B cell (primary cell): ENCODE data around the gene PPP1R13B. TPM values are rescaled to one million over a fixed set of nuclear protein-coding genes. Genes with fewer than 3 reads are reported as not detected.

Experiments used
- ATAC-seq: fragments of 200-7000 bp; cut with Tn5 transposase; one replicate; pipeline ENCODE4 v1.10.0; 2021; ENCODE audit warnings: low read depth, mild to moderate bottlenecking, moderate number of reproducible peaks, moderate library complexity
- CTCF ChIA-PET: fragments of 350-600 bp; sonication (Branson Sonifier 250); formaldehyde crosslinking; loops from one replicate; lab custom pipeline; 2021; ENCODE audit warnings: antibody characterized with exemption, inconsistent platforms; lab: Charles Lee
- POLR2A ChIA-PET: fragments of 350-600 bp; sonication (Branson Sonifier 250); formaldehyde crosslinking; loops from one replicate; lab custom pipeline; 2021; ENCODE audit warnings: antibody characterized with exemption; lab: Charles Lee
- DNase-seq: peaks from one replicate; pipeline ENCODE4 v3.0.0; 2013
- H2AFZ ChIP-seq: 2 replicates; pipeline ENCODE4 v1.6.1; 2012; ENCODE audit warnings: mild to moderate bottlenecking, low read depth, low read length; ENCODE audit not compliant: insufficient read depth, poor library complexity, severe bottlenecking
- H3K27ac ChIP-seq, 2 donors: 1 replicate in 1 of 2; 2 replicates in 1 of 2; pipeline ENCODE4 v1.5.1; 2012 to 2013; ENCODE audit warnings: low read length in 2 of 2, mild to moderate bottlenecking in 2 of 2, moderate library complexity in 1 of 2
- H3K27me3 ChIP-seq, 4 experiments: fragments of 200-600 bp in 1 of 4; sonication (generic) in 1 of 4; replicated peaks in 1 of 4; 1 replicate in 2 of 4; 2 replicates in 2 of 4; pipeline versions ENCODE4 v1.6.1 to v1.7.0; 2013 to 2016; ENCODE audit warnings: low read length in 3 of 4, mild to moderate bottlenecking in 2 of 4, mixed read lengths in 1 of 4, moderate library complexity in 1 of 4; ENCODE audit not compliant: insufficient read depth in 4 of 4, control insufficient read depth in 3 of 4; ENCODE audit errors: control extremely low read depth in 1 of 4
- H3K36me3 ChIP-seq, 2 experiments: replicated peaks in 1 of 2; 1 replicate in 1 of 2; 2 replicates in 1 of 2; pipeline versions ENCODE4 v1.6.1 to v1.7.1; 2013; ENCODE audit warnings: low read length in 1 of 2; ENCODE audit not compliant: insufficient read depth in 2 of 2, control insufficient read depth in 1 of 2; ENCODE audit errors: control extremely low read depth in 1 of 2, extremely low read depth in 1 of 2
- H3K4me1 ChIP-seq, 2 donors: fragments of 200-600 bp in 1 of 2; sonication (generic) in 1 of 2; 1 replicate in 1 of 2; 2 replicates in 1 of 2; pipeline versions ENCODE4 v1.5.1 to v1.6.1; 2013 to 2017; ENCODE audit warnings: low read length in 2 of 2; ENCODE audit not compliant: control insufficient read depth in 2 of 2, insufficient read depth in 2 of 2
- H3K4me2 ChIP-seq: replicated peaks from 2 replicates; pipeline ENCODE3; 2012; ENCODE audit warnings: mild to moderate bottlenecking, low read depth, low read length; ENCODE audit not compliant: poor library complexity, severe bottlenecking
- H3K4me3 ChIP-seq, 5 experiments: fragments of 200-600 bp in 1 of 5; sonication (generic) in 1 of 5; 1 replicate in 3 of 5; 2 replicates in 2 of 5; pipeline versions ENCODE4 v1.5.1 to v1.7.0; 2011 to 2016; ENCODE audit warnings: low read length in 4 of 5, mild to moderate bottlenecking in 4 of 5, low read depth in 2 of 5, control low read depth in 1 of 5, moderate library complexity in 1 of 5; ENCODE audit not compliant: insufficient read depth in 1 of 5; ENCODE audit errors: control extremely low read depth in 1 of 5, extremely low read depth in 1 of 5
- H3K79me2 ChIP-seq: fragments of 200-600 bp; sonication (generic); one replicate; pipeline ENCODE4 v1.6.0; 2016; ENCODE audit warnings: low read length; ENCODE audit not compliant: control insufficient read depth, insufficient read depth
- H3K9ac ChIP-seq: fragments of 200-600 bp; sonication (generic); 2 replicates; pipeline ENCODE4 v1.6.1; 2017; ENCODE audit warnings: mild to moderate bottlenecking, low read length, moderate library complexity
- H3K9me3 ChIP-seq, 3 donors: one replicate each; pipeline versions ENCODE4 v1.6.1 to v1.7.1; 2013; ENCODE audit warnings: low read length in 2 of 3; ENCODE audit not compliant: control insufficient read depth in 2 of 3, insufficient read depth in 1 of 3; ENCODE audit errors: control extremely low read depth in 1 of 3
- H4K20me1 ChIP-seq: 2 replicates; pipeline ENCODE4 v1.6.0; 2012; ENCODE audit warnings: mild to moderate bottlenecking, low read length; ENCODE audit not compliant: insufficient read depth, control insufficient read depth, poor library complexity, severe bottlenecking
- H3K27ac Mint-ChIP-seq: one replicate; pipeline ENCODE4 v1.8.0; 2021; ENCODE audit warnings: mixed read lengths
- H3K27me3 Mint-ChIP-seq: one replicate; pipeline ENCODE4 v1.8.0; 2021; ENCODE audit warnings: mixed read lengths
- H3K4me1 Mint-ChIP-seq: one replicate; pipeline ENCODE4 v1.8.0; 2021; ENCODE audit warnings: mixed read lengths
- H3K4me3 Mint-ChIP-seq: one replicate; pipeline ENCODE4 v1.8.0; 2021; ENCODE audit warnings: mixed read lengths
- H3K9me3 Mint-ChIP-seq: one replicate; pipeline ENCODE4 v1.8.0; 2022; ENCODE audit warnings: mixed read lengths; ENCODE audit not compliant: insufficient read depth
- EZH2 ChIP-seq: IDR thresholded peaks from 2 replicates; pipeline ENCODE4 v1.6.1; 2012; ENCODE audit warnings: borderline replicate concordance, low read depth, mild to moderate bottlenecking, moderate library complexity, low read length; ENCODE audit not compliant: insufficient read depth, poor library complexity, severe bottlenecking
- WGBS: methylation state at CpG from one replicate; pipeline ENCODE4 v1.1.5; 2013; ENCODE audit warnings: missing lambda C conversion rate; ENCODE audit not compliant: insufficient coverage; 5-methylcytosine and 5-hydroxymethylcytosine counted together
- intact Hi-C: fragments of 100-400 bp; cut with micrococcal nuclease; formaldehyde crosslinking; loops from one replicate; pipeline ENCODE4 v1.10.0; 2022
- polyA plus RNA-seq: library from polyadenylated mRNA; depleted of rRNA; stranded (reverse); fragments of >200 nt; gene quantifications from 2 replicates; pipeline ENCODE4 v1.2.3, GENCODE V29; 2012
- total RNA-seq, 2 donors: library from RNA; stranded (reverse); fragments of 120-200 nt in 1 of 2; gene quantifications; 1 replicate in 1 of 2; 2 replicates in 1 of 2; pipeline versions ENCODE4 v1.2.3 to v1.2.4, GENCODE V29; 2013 to 2022
- TF ChIP-seq, protein P1 (sequence below): fragments of 200-600 bp; IDR thresholded peaks from one replicate; pipeline ENCODE4 v1.8.0; 2022; ENCODE audit warnings: antibody characterized with exemption, mild to moderate bottlenecking

The PPP1R13B gene
- total and polyA plus RNA-seq, 2 donors (not counting 1 experiment from before 2014, with no cell fraction given): 10.1 to 27.7 TPM

GRCh38 chr14:103746701-103747100 lies 100.7 kb downstream of the PPP1R13B start:
- Histone ChIP-seq H3K4me2 (no peak overlapping the region), H3K4me3 (no peak overlapping the region), H3K79me2 (no peaks in the 10 kb centered on the region), H3K27ac (no peak overlapping the region), H3K4me1 (no peaks in the 10 kb centered on the region), H2AFZ (no peak overlapping the region), H3K9ac (no peak overlapping the region), H3K9me3 (no peaks in the 10 kb centered on the region), H4K20me1 (no peaks in the 10 kb centered on the region), H3K36me3 (peaks cover 0 to 14% of the 10 kb centered on the region in 2 experiments), H3K27me3 (no peaks in the 10 kb centered on the region)
- H3K27ac Mint-ChIP-seq: no peak overlapping the region
- no peaks in the 10 kb centered on the region for H3K9me3 Mint-ChIP-seq
- ChIA-PET CTCF (no interaction called here), POLR2A (no interaction called here)
- TF ChIP-seq EZH2: no peak
- TF ChIP-seq, protein P1, sequence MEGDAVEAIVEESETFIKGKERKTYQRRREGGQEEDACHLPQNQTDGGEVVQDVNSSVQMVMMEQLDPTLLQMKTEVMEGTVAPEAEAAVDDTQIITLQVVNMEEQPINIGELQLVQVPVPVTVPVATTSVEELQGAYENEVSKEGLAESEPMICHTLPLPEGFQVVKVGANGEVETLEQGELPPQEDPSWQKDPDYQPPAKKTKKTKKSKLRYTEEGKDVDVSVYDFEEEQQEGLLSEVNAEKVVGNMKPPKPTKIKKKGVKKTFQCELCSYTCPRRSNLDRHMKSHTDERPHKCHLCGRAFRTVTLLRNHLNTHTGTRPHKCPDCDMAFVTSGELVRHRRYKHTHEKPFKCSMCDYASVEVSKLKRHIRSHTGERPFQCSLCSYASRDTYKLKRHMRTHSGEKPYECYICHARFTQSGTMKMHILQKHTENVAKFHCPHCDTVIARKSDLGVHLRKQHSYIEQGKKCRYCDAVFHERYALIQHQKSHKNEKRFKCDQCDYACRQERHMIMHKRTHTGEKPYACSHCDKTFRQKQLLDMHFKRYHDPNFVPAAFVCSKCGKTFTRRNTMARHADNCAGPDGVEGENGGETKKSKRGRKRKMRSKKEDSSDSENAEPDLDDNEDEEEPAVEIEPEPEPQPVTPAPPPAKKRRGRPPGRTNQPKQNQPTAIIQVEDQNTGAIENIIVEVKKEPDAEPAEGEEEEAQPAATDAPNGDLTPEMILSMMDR: no peak
- no peak overlapping the region for H3K4me3 Mint-ChIP-seq
- DNase-seq (no peak), ATAC-seq (no peak)
- no peaks in the 10 kb centered on the region for H3K27me3 Mint-ChIP-seq
- intact Hi-C loops: no loop called here
- no peaks in the 10 kb centered on the region for H3K4me1 Mint-ChIP-seq
- 98% methylated on average over 10 of the region's 10 CpGs for whole genome bisulfite sequencing

- H3K4me3 Mint-ChIP-seq: no peak overlapping the region
- H3K9ac ChIP-seq: no peak overlapping the region
- no peak overlapping the region for H3K27ac Mint-ChIP-seq
- no peak overlapping the region for H2AFZ ChIP-seq
- intact Hi-C loops: no loop called here
- CTCF ChIA-PET: no interaction called here
- TF ChIP-seq EZH2: no peak
- TF ChIP-seq, protein P1: no peak
- no peaks in the 10 kb centered on the region for H3K4me1 Mint-ChIP-seq
- POLR2A ChIA-PET: no interaction called here
- no peaks in the 10 kb centered on the region for H4K20me1 ChIP-seq
- H3K27me3 ChIP-seq: no peaks in the 10 kb centered on the region
- no peaks in the 10 kb centered on the region for H3K4me1 ChIP-seq
- peaks cover 0 to 15% of the 10 kb centered on the region in 2 experiments for H3K36me3 ChIP-seq
- H3K79me2 ChIP-seq: no peaks in the 10 kb centered on the region
- no peak overlapping the region for H3K4me2 ChIP-seq
- no peaks in the 10 kb centered on the region for H3K27me3 Mint-ChIP-seq
- H3K27ac ChIP-seq: no peak overlapping the region
- H3K9me3 ChIP-seq: no peaks in the 10 kb centered on the region
- no peaks in the 10 kb centered on the region for H3K9me3 Mint-ChIP-seq
- 96% methylated on average over 5 of the region's 5 CpGs for WGBS
- ATAC-seq: no peak
- DNase-seq: no peak
- H3K4me3 ChIP-seq: no peak overlapping the region
Observed at GRCh38 chr14:103745424-103745823, 102.0 kb downstream of the PPP1R13B start.
